Activated CD4-positive, alpha-beta T cell treated with anti-CD3 and anti-CD28 coated beads, Interleukin-10, Interleukin-2, amounts not matched to agents 100 ng/mL and 50 ng/mL, durations not matched to agents 16 hours and 8 hours (primary cell): ENCODE data around the gene TMC8.
"Not testable (repeated sequence)": the region's sequence is repeated elsewhere in the genome, so short reads cannot be mapped to it uniquely, and the experiment has no call there.

Experiments used
- DNase-seq: peaks from one replicate; pipeline ENCODE4 v3.0.0-alpha.2; 2020

Gene TMC8

DNA sequence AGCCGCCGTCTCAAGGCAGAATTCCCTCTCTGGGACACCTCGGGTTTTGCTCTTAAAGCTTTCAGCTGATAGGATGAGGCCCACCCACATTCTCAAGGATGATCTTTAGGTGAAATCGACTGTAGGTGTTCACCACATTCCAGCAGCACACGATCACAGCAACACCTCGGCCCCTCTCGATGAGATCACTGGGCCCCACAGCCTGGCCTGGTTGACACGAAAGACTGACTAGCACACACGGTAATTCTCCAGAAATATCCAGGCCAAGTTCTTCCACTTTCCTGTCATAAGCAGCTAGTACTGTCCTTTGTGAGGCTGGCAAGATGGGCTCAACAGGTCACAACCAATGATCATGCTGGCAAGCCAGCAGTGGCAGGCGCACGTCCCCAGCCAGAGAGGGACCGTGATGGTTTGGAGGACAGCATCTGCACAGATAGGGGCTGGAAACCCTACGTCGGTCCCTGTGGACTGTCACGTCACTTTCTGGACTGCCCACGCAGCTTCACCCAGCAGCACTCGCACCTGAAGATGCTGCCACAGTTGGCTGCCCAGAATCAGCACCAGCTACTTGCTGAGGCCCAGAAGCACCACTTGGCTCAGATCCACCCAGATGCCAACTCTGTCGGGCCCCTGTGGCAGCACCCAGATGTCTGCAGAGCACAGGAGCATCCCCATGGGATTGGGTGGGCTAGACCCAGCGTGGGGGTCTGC, 19.4 kb upstream of the TMC8 start:
- no peak for DNase-seq

DNA sequence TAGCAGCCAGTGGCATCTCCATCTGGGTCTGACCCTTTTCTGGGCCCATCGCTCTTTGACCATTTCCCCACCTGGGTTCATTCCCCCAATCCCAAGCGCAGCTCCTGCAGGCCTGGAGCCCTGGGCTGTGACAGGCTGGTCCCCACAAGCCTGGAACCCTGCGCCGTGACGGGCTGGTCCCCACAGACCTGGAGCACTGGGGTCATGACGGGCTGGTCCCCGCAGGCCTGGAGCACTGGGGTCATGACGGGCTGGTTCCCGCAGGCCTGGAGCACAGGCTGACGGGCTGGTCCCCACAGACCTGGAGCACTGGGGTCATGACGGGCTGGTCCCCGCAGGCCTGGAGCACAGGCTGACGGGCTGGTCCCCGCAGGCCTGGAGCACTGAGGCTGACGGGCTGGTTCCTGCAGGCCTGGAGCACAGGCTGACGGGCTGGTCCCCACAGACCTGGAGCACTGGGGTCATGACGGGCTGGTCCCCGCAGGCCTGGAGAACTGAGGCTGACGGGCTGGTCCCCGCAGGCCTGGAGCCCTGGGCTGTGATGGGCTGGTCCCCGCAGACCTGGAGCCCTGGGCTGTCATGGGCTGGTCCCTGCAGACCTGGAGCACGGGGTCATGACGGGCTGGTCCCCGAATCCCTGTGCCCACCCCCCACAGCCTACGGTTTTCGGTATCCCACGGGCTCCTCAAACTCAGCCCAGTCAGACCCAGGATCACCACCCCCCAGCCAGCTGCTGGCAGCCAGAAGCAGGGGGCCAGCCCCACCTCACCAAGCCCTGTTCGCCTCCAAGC, 18.6 kb upstream of the TMC8 start:
- no peak for DNase-seq

DNA sequence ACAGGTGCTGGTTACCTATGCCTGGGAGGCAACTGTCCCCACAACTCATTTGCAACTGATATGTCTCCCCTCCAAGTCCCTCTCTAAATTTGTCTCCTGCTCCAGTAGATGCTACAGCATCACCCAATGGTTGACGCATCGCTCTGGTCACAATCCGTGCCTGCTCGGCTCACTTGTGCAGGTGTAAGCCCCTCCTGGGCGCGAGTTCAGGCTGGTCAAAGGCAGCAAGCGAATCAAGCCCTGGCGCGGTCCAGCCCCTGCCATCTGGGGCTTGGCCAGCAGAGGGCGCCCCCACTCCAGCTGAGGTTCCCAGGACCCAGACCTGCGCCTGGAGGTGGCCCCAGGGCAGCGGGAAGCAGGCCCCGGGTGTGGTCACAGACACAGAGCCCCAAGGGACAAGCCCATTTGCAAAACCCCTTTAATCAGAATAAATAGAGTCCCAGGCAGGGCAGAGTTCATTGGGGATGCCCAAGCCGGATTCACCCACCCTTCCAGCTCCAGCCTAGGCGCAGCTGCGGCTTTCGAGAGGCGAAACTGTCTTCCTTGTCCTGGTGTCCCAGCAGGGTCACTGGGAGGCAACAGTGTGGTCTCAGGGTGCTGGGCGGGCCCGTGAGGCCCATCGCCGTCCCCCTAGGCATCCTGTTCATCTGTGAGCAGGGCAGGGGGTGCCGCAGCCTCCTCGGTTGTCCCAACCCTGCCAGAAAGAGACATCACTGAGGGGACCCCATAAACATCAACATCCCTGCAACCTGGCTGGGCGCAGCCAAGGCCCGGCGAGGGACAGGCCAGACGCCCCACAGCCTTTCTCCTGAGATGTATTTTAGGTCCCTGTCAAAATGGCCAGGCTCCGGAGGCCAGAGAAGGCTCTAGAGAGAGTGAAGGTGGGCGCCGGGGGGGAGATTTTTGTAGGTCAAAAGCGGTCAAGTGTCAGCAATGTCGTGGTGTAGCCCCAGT, 17.8 kb upstream of the TMC8 start:
- peak; percentile 82 for DNase-seq

DNA sequence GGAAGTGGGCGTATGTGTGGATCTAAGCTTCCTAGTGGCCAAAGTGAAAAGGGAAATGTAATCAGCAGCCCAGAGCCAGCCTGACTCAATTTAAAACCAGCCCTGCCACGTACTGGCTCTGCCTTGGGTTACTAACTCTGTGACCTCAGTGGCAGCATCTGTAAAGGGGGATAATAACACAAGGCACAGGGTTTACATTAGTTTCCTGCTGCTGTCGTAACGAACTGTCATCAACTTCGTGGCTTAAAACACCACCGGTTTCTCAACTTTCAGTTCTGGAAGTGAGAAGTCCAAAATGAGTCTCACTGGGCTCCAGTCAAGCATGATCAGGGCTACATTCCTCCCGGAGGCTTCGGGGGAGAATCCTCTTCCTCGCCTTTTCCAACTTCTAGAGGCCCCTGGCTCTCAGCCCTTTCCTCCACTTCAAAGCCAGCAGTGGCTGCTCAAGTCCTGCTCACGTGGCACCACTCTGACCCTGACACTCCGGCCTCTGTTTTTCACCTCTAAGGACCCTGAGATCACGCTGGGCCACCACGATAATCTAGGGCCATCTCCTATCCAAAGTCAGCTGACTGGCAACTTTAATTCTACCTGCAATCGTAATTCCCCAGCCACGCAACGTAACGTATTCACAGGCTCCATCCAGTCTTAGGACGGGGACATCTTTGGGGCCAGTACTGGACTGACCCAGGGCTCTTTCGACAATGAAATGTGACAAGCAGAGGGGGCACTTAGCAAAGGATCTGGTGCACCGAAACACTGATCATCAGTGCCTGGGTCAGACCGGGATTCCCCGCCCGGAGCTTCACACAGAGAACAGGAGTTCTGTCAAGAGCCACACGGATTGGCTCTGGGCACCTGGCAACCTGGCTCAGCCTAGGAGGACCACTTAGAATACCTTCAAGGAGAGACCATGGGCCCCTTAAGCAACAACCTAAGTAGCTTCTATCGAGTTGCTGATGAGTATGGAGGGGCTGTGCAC, 16.5 kb upstream of the TMC8 start:
- DNase-seq, result peak; percentile 89

DNA sequence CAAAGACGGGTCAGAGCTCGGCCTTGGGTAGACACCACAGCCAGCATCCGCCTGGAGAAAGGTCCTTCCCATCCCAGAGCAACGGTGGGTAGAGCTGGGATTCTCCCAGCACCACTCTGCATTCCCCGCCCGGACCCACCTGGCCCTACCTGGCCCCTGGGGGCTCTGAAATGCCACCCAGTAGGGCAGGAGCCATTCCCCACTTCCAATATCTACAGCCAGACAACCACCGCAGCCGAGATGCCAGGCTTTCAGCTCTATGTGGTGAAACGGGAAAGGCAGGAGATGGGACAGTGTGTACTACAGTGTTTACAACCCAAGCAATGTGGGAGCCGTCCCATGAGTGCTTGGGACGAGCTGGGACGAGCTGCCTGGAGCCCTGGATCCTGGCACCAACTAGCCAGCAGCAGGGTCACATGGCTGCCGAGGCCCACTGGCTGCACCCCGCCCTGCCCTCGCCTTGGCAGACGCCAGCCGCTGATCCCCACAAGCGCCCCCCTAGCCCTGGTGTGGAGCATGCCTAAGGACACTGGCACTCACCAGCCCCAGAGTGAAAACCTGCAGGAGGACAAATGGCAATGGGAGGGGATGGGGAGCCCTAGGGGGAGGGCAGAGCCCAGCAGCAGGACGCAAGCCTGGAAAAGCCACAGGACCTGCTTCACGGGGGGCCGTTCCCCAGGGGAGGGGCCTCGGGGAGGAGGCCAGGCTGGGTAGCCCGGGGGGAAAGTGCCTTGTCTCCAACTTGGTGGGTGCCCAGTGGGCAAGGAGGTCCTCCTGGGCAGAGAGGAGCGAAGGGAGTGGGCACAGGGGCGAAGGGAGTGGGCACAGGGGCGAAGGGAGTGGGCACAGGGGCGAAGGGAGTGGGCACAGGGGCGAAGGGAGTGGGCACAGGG, 15.5 kb upstream of the TMC8 start:
- no peak for DNase-seq

DNA sequence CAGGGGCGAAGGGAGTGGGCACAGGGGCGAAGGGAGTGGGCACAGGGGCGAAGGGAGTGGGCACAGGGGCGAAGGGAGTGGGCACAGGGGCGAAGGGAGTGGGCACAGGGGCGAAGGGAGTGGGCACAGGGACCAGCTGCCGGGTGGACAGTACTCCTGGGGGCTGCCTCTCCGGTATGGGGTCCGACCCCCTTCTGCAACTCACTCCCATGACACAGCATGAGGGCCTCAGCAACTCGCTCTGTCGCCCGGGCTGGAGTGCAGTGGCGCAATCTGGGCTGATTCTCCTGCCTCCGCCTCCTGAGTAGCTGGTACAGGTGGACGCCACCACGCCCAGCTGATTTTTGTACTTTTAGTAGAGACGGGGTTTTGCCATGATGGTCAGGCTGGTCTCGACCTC, 14.8 kb upstream of the TMC8 start:
- DNase-seq, result not testable (repeated sequence)

DNA sequence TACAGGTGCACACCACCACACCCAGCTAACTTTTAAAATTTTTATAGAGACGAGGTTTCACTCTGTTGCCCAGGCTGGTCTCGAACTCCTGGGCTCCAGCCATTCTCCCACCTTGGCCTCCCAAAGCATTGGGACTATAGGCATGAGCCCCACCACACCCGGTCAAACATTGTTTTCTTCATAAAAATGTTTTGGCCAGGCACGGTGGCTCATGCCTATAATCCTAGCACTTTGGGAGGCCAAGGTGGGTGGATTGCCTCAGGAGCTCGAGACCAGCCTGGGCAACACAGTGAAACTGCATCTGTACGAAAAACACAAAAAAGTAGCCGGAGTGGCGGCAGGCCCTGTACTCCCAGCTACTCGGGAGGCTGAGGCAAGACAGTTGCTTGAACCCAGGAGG, 14.2 kb upstream of the TMC8 start:
- DNase-seq, result no peak

DNA sequence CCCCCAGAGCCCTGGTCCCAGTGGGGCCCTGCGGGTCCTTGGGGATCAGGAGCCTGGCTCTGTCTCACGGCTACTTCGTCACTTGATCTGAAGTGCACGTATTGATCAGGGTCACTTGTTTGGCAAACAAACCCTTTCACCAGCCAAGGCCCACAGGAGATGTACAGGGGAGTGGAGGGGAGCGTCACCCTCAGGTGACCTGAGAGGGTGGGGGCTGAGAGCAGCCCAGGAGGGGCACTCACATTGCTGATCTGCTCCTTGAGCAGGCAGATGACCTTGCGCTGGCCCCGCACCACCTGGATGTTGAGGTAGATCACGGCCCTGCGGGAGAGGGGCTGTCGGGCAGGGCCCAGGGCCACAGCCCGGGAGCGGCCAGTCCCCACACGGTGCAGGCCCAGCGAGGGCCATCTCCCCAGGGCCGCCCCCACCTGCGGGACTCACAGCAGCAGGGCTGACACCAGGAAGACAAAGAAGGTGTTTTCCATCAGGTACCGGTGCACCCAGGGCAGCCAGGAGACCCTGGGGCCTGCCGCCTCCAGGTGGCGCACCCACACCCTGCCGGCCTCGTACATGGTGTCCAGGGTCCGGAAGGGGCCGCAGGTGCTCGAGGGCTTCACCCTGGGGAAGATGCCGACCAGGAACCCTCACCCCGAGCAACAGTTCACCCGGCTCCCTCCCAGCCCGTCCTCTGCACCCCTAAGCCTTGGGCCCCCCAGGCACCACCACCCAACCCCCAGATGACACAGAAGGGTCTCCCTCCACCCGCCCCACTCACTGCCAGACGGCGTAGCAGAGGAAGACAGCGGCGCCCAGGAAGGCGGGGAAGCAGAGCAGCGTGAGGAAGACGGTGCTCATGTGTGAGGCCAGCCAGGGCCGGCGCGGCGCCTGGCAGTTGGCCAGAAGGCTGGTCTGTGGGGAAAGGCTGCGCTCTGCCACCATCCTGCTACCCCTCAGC, 13.3 kb upstream of the TMC8 start:
- DNase-seq, result no peak

DNA sequence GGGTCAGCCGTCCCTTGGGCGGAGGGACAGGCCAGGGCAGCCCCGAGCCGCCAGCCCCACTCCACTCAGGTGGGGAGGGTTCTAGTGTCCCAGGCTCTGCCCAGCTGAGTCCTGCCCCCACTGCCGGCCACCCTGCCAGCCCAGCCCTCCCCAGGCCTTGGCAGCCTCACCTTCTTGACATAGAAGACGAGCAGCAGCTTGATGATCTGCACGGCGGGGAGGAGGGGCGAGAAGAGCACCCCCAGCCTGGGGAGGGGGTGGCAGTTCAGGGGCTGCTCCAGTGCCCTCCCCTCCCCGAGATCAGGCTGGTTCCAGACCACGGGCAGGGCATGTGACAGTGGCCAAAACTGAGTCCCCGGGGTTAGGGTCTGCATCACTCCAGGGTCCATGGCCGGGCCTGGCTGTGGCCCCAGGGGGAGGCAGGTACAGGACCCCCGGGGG, 11.8 kb upstream of the TMC8 start:
- DNase-seq, result no peak

DNA sequence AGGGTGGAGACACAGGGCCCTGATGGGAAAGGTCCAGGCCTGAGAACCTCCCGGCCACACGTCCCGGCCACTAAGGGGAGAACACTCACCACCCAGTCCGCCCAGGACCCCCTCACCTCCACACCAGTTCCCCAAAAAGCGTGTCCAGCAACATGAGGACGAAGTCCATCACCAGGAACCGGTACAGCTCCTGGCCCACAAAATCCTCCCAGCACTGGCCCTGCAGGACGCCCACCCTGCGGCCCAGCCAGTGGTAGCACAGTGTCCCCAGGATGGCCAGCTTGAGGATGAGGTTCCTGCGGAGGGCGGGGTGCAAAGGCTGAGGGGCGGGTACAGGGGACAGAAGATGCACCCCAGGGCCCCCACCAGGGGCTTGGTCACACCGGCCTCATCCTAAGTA, 10.0 kb upstream of the TMC8 start:
- no peak for DNase-seq

DNA sequence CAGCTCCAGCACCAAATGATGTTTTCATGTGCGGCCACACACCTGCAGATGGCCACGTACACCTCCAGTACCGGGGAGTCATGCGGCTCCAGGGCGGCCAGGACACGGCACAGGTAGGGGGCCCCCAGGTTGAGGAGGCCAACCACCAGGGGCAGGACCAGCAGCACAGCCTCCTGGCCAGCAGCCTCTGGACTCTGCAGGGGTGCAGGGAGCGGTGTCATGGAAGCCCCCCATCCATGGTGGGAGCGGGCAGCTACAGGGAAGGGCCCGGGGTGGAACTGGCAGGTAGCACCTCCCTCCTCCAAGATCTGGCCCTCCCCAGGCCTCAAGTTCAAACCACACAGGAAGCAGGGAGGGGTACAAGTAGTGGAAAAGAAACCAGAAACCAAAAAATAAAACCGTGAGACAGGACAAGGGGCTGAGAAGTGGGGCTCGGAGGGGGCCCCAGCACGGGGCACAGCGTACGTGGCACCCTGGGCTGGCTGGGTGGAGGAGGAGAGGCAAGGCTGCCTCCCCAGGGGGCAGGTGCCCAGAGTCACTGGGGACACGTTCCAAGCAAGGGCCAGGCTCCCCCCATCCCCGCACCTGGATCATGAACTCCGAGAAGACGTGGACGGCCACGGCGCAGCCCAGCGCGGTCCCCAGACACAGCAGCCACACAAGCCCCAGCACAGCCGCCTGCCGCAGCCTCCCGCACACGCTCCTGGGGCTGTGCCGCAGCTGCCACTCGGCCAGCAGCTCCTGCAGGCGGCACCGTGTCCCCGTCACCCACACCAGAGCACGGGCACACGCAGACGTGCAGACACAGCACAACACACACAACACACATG, 9.4 kb upstream of the TMC8 start:
- DNase-seq, result peak; percentile 78

DNA sequence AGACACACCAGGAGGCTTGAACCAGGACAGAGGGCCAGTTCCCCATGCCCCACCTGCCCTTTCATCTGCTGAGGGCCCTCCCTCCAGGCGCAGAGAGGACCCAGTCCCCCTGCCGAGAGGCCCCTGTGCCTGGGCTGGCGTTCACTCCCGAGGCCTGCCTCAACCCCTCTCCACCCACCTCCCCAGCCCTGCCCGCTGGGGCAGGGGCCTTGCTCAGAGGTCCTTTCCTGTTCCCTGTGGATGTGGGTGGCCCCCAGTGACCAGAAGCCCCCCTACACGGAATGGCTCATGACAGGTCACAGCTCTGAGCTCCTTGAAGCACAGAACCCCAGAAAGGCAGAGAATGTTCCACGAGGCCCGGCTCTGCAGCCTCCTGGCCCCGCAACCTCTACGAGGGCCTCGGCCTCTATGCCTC, 8.8 kb upstream of the TMC8 start:
- DNase-seq, result no peak

DNA sequence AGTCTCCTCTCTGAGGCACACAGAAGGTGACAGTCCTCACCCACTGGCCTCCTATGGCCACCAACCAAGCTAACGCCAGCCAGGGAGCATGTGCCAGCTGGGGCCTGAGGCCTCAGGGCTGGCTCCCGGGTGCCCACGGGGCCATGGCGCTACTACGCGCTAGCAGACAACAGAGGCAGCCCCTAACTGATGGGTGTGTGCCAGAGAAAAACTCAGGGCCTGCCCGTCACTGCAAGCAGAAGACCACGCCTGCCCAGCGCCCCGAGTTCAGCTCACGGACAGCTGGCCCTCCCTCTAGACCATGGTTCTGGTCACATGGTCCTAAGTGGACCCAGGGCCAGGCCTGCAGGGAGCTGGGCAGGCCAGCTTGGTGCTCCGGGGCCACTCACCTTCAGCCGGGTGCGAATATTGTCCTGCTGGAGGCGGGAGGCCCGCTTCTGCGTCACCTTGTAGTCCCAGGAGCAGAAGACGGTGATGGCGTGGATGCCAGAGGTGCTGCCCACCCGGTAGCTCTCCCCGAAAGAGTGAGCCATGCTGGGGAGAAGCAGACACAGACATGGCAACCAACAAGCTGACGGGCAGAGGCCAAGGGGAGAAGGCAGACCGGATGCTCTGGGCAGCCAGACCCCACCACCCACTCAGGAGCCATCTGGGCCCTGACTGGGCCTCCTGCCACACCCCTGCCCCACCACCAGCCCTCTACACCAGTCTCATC, 8.2 kb upstream of the TMC8 start:
- no peak for DNase-seq

DNA sequence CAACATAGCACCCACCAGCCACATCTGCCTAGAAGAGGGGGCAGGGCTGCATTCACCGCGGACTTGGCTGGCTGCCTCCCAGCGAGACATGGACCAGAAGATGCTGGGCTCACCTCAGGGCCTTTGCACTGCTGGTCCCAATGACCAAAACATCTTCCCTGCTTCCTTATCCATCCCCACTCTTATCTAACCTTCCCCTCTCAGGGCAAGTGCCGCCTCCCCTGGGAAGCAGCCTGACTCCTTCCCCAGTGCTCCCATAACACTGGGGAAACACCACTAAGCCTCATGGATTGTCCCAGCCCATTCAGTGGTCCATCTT, 7.7 kb upstream of the TMC8 start:
- DNase-seq, result no peak

DNA sequence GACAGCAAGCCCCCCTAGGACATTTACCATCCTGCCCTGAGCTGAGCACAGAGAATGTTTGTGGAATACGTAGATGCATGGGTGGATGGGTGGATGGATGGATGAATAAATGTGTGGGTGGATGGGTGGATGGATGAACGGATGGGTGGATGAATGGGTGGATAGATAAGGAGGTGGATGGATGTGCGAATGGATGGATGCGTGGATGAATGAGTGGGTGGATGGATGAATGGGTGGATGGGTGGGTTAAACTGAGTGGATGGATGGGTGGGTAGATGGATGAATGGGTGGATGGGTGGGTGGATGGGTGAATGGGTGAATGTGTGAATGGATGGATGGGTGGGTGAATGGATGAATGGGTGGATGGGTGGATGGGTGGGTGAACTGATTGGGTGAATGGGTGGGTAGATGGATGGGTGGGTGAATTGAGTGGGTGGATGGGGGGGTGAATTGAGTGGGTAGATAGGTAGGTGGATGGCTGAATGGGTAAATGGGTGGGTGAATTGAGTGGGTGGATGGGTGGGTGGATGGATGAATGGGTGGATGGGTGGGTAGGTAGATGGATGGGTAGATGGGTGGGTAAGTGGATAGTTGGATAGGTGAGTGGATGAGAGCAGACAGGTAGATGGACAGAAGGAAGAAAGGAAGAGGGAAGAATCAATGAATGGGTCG, 7.2 kb upstream of the TMC8 start:
- DNase-seq, result no peak

DNA sequence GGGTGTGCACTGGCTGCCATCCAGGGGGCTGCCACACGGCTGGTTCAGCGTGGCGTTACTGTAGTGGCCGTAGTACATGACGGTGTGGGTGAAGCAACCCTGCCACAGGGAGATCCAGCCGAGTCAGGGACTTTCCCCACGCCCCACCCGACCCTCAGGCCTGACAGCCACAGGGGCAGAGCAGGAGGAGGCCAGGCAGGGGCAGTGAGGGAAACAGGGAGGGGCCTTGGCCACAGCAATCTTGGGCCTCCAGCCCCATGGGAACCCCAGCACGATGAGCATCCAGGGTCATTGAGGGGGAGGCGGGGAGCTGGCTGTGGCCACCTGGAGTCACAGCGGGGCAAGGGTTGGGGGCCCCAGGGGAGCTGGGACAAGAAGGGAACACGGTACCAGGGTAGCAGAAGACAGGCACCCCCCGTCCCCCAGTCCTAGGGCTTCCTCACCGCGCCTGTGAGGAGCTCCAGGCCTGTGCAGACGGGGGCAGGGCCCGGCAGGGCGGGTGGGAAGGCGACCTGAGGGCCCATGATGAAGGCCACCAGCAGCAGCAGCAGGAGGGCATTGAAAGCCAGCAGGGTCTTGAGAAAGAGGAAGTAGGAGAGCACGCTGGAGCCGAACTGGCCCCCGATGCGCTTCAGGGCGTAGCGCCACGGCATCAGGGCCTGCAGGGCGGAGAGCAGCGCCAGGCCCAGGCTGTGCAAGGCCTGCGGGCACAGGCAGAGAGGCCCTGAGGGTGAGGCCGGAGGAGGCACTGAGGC, 6.3 kb upstream of the TMC8 start:
- DNase-seq, result no peak

DNA sequence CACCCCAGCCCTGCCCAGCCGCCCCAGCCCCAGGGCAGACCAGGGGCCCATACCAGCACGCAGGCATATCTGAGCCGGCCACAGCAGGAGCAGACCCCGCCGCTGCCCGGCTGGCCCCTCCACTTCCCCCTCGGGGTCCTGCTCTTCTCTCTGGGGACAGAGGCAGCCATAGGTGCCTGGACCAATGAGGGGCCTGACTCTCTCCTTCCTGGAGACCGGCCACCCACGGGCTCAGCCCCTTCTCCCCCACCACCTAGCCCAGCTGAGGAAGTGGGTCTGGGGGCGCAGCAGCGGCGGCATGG, 5.8 kb upstream of the TMC8 start:
- DNase-seq, result no peak
